Stimulated activated CD8-positive, alpha-beta memory T cell treated with anti-CD3 and anti-CD28 coated beads, Interleukin-4, amount 100 ng/mL, for 48 hours (primary cell): ENCODE results near the gene GTF2H4.
A peak's percentile ranks its signal among the peaks of the same experiment; 100 is the strongest.
"Not testable (repeated sequence)": the region's sequence is repeated elsewhere in the genome, so short reads cannot be mapped to it uniquely, and the experiment has no call there.

ENCODE experiments used
- DNase-seq: peaks from one replicate; pipeline ENCODE4 v3.0.0-alpha.2; 2020

GTF2H4 gene

DNA sequence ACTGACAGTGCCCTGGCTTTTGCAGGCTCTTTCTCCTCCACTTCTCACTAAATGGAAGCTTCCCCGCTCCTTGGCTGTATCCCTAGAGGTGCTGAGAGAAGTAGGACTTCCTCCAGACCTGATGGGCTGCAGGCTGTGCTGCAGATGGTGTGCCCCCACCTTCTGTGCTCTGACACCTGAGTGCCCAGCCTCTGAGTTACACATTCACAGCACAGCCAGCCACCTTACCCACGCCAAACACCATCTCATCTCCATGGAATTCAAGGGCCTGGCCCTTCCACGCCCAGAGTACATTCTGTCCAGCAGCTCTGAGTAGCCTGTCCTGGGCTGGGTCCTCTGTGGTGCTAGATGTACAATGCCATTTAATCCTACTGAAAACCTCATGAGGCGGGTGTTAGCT is 18.6 kb downstream of the GTF2H4 start:
- no peak for DNase-seq

DNA sequence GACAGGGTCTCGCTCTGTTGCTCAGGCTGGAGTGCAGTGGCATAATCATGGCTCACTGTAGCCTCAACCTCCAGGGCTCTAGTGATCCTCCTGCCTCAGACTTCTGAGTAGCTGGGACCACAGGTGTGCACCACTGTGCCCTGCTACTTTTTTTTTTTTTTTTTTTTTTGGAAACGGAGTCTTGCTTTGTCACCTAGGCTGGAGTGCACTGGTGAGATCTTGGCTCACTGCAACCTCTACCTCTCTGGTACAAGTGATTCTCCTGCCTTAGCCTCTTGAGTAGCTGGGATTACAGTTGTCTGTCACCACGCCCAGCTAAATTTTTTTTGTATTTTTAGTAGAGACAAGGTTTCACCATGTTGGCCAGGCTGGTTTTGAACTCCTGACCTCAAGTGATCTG is 19.1 kb downstream of the GTF2H4 start:
- DNase-seq = not testable (repeated sequence)

DNA sequence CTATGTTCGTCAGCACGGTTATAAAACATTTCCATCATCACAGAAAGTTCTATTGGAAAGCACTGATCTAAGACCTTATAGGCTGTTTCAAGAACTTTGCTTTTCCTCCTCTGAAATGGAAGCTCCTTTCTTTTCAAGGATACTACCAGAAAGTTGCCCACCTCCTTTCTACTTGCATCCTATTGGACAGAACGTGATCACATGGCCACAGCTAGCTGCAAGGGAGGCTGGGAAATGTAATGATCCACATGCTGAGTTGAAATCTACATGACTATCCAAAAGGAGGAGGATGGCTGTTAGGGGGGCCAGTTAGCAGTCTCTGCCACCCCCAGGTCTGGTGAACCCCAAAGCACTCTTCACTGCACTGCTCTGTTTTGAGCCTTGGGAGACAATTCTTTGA is 20.7 kb downstream of the GTF2H4 start:
- DNase-seq = no peak

DNA sequence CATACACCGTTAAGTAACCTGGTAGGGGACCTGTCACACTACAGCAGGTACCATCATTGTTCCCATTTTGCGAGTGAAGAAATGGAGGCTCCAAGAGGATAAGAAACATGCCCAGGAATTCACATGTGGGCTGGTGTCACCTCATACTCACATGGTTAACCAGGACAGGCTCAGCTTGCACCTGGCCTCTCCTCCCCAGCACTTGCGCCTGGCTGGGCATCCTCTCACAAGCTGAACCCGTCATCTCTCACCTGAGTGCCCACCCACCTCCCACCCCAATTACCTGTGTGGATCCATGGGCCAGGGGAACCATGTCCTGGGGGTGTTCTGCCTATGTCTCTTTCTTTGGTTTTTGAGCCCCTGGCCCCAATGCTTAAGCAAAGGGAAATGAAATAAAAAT is 22.5 kb downstream of the GTF2H4 start:
- no peak for DNase-seq

DNA sequence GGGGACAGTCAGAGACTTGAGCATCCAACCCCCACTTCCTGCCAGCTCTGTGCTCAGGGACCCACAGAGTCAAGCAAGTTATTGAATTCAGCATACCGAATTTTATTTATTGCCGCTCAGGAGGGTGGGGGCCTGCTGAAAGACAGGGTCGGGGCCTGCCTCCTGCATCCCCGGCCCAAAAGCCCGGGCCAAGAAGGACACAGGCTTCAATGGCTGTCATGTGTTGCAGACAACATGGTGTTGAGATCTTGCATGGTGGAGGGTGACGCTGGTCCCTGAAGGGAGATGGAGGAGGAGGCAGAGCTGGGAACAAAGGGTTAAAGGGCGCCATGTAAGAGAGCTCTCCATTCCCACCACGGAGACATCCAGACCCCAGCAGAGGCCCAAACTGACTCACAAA is 23.3 kb downstream of the GTF2H4 start:
- no peak for DNase-seq

DNA sequence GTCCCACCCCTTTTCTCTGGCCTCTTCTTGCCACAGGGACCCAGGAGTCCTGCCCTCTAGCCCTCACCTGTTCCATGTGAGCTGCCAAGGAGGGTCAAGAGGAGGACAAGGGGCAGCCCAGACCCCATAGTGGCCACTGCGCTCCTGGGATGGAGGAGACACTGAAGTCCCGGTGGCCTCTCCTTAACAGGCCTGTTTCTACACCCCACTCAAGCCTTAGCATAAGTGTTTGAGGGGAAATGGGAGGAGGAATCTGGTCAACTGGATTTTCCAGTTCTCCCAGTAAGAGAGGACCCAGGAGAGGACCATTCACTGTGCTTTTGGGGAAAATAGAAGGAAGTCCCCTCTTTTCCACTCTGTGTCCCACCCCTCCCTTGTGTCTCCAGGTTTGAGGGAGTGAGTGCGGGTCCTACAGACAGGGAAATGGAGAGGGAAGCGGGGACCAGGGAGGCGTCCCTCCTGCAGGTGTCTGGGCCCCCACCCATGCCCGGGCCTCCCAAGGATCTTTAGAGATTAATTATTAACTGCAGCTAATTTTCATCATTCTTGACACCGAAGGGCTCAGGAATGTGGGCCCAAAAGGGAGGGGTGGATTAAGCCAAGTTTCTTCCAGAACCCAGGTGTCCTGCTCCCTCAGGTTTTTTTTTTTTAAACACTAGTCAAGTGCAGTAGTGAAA is 24.1 kb downstream of the GTF2H4 start, which contains the start of gene SFTA2:
TSS of gene SFTA2 (minus strand) at position 202 of the 677 bp plus-strand sequence. CDS start at position 128, 74 bp downstream.
- DNase-seq = no peak

DNA sequence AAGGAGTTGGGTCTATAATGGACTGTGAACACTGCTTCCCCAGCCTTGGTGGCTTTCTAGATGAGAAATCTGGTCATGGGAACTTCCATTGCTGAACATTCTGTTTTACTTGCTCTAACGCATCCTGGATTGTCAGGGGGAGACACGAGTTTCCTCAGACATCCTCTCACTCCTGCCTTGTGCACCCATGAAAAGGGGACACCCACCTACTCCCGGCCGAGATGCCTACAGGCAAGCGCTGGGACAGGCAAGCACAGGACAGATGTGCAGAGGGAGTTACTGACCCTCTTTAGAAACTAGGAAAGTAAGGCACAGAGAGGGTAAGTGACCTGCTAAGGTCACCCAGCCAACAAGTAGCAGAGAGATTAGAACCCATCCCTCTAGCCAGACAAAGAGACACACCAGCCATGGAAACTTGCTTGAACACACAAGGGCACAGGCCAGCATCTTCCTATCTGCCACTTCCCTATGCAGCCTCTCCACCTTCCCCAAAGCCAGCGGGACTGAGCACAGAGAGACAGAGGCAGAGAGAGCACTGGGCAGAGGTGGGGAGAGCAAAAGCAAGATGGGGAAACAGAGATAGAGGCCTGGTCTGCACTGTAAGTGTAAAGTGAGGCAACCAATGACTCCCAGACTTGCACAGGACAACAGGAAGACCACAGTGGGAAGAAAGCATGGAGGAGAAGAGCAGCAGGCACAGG is 24.8 kb downstream of the GTF2H4 start:
- no peak for DNase-seq

DNA sequence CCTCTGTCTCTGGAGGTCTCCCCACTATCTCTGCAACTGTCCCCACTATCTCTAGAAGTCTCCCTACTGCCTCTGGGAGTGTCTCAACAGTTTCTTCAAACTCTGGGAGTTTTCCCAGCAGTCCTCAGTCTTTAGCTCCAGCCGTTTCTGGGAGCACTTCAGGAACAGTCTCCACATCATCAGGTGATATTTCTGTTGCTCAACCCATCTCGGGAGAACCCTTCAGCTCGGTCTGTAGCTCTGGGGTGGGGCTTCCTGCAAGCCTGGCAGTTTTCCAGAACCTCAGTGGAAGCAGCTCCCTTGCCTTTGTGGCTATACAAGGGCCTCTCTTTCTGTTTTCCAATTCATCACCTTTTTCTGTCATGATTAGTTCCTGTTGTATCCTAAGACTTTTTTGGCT is 27.0 kb downstream of the GTF2H4 start:
- no peak for DNase-seq

DNA sequence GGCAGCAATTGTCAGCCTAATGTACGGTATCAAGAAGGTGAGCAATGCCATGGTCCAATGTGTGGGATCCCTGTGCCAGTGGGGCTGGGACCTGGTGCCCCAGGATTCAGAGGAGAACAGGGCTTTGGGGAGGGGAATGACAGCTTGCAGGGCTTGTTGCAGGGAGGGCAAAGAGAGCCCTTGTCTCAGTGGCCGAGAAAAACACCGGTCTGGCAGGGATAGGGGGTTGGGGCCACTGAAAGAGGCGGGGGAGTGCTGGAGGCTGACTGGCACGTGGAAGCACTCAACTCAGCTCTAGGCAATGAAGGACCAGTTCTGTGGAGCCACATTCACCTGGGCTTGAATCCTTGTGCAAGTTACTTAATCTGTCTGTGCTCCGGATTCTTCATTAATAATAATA is 29.3 kb downstream of the GTF2H4 start:
- DNase-seq = no peak

DNA sequence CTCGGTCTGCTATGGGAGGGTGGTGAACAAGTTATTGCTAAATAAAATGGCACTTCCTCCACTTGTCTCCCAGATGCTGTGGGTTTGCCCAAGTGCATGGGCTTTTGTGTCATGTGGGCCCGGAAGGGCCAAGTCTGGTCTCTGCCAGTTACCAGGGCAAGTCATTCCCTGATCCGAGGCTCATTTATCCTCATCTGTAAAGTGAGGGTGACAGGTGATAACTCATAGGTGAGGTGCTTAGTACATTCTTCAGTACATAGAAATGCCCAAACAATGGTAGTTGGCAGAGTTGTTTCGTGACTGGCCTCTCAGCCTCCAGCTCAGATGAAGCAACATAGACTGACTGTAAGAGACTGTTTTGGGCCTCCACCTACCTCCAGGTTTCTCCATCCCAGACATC is 30.7 kb downstream of the GTF2H4 start:
- DNase-seq = no peak

DNA sequence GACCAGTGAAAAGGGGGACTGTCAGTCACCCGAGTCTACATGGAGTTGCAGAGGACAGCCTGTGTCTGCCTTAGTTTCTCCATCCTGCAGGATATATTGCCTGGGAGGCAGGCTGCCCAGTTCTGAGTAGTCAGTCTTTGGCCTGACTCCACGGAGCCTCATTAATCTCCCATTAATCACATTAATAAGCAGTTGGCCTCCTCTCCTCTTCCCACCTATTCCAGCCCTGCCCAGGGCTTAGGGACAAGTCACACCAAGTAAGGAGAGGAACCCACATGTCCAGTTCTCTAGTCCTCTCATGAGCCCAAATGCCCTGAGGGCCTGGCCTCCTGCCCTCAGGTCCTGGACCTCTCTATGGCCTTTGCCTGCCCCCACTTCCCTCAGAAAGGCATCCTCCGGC is 31.5 kb downstream of the GTF2H4 start:
- no peak for DNase-seq

DNA sequence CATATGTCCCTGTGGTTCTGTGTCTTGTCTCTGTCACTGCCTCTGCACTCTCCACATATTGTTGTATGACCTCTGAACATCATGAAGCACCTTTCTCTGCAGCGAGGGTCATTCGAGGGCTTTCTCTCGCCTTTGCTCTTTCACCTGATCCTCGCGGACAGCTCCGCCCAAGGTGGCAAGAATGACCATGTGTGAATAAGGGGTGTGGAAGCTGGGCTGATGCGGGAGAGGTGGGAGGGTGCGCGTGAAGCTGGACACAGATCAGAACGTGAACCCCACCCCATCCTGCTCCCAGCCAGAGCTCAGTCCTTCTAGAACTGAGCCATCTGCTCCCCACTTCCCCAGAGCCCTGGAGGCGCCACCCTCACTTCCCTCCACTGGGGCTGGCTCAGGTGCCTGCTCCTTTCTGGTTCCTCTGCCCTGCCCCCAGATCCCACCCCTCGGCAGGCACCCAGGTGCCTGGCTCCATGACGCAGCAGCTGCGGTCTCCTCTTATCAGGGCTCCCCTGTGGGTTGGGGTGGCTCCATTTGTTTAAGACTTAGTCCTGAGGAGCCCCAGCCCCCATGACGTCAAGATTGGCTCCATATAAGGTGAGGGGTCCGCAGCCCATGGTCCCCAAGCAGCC is 32.5 kb downstream of the GTF2H4 start, which contains the start of gene MUCL3:
TSS of gene MUCL3 (plus strand) at position 613 of the 626 bp plus-strand sequence. CDS start 27 bp downstream, outside the sequence.
- DNase-seq = no peak

DNA sequence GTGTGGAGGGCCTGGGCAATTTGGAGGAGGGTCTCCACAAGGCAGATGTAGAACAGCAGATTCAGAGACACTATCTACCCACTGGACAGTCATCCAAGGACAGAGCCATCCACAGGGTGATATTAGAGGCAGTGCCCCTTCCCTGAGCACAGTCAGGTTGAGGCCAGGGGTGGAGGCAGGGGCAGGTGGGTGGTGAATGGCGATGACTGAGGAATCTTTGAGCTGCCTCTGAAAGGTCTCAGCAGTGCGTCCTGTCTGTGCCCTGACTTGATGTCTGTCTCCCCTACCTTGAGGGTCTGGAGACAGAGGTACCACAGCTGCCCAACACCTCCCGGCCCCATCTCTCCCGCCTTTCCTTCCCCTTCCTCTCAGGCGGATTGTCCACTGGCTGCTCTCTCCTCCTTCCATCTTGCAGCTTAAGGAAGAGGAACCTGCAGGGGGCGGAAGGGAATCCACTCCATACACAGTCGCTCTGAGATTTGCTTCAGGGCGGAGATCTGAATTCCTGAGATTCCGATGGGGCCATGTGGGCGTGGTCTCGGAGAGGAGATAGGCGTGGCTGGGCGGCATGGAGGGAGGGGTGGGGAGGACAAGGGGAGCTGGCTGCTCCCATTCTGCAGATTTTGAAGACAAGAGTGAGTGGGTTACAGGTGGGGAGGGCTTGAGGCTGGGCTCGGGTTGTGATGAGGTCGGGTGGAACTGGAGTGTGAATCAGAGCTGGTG is 34.5 kb downstream of the GTF2H4 start:
- no peak for DNase-seq

DNA sequence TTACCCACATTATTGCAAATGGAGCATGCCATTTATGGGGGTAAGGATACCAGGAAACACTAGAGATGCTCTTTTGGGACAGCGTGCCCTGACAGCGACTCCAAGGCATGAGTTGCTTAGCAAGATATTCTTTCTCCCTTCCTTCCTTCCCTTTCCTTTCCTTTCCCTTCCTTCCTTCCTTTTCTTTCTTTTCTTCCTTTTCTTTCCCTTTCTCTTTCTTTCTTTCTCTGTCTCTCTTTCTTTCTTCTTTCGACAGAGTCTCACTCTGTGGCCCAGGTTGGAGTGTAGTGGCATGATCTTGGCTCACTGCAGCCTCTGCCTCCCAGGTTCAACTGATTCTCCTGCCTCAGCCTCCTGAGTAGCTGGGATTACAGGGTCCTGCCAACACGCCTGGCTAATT is 36.0 kb downstream of the GTF2H4 start:
- DNase-seq = no peak

DNA sequence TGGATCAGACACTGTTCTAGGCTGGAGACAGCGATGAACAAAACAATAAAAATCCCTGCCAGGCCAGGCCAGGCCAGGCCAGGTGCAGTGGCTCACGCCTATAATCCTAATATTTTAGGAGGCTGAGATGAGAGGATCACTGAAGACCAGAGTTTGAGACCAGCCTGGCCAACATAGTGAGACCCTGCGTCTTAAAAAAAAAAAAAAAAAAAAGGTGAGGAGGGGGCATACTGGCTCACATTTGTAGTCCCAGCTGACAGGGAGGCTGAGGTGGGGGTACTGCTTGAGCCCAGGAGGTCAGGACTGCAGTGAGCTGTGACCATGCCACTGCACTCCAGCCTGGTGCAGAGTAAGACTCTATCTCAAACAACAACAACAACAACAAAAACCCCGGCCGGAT is 37.3 kb downstream of the GTF2H4 start:
- no peak for DNase-seq

DNA sequence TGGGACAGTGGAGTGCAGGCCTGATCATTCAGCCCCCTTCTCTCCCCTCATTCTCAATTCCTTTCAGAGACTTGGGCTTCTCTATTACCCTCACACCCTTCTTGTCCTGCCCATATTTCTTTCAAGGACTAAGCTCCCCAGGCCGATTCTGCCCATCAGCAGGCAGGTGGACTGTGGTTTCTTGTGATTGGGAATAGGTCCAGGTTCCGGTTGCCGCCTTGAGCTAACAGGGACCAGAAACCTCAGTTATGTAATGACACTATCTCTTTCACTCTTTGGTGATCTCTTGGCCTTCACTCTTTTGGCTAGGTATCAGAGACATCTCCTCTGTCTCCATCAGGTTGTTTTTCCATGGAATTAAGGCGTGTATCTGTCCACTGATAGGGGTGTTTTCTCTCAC is 39.2 kb downstream of the GTF2H4 start:
- DNase-seq = no peak

DNA sequence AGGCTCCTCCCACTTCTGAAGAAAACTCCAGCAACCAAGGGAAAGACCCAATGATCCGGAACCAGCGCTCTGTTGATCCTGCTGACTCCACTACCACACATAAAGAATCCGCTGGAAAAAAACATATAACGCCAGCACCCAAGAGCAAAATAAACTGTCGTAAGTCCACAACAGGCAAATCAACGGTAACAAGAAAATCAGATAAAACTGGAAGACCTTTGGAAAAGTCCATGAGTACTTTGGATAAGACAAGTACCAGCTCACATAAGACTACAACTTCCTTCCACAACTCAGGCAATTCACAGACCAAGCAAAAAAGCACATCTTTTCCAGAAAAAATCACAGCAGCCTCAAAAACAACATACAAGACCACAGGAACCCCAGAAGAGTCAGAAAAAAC is 40.8 kb downstream of the GTF2H4 start:
- no peak for DNase-seq

DNA sequence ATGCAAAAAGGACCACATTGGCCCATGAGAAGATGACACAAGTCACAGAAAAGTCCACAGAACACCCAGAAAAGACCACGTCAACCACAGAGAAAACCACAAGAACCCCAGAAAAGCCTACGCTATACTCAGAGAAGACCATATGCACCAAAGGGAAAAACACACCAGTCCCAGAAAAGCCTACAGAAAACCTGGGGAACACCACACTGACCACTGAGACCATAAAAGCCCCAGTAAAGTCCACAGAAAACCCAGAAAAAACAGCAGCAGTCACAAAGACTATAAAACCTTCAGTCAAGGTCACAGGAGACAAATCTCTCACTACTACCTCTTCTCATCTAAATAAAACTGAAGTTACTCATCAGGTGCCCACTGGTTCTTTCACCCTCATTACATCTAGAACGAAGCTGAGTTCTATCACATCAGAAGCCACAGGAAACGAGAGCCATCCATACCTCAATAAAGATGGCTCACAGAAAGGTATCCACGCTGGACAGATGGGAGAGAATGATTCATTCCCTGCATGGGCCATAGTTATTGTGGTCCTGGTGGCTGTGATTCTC is 44.0 kb downstream of the GTF2H4 start:
- DNase-seq = no peak

DNA sequence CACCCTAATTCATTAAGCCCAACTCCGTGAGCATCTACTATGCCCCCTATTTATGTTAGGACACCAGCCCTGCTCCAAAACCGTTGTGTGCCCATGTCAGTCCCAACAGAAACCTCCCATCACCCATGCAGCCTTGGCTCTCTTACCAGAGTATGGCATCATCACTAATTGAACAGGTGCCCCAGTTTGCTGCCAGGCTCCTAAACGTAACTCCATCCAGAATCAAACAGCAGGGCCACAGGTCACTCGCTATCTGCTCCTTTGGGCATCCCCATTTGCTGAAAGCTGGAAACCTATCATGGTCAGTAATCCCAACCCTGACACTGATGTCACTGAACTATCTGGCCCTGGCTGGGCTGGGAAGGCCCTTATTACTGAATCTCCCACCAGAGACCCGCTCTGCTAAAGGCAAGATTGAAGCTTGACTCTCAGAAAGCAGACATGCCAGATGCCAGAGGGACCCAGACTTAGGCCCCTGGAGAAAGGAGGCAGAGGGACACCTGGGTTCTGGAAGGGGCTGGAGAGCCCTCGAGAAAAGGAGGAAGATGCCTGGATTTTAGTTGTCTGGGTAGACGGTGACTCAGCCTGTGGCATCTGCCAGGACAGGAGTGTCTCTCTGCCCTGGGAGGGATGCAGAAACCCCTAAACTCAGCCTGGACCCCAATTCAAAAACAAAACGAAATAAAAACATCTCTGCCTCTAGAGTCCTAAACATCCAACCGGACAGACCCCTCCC is 46.8 kb downstream of the GTF2H4 start:
- DNase-seq = no peak

DNA sequence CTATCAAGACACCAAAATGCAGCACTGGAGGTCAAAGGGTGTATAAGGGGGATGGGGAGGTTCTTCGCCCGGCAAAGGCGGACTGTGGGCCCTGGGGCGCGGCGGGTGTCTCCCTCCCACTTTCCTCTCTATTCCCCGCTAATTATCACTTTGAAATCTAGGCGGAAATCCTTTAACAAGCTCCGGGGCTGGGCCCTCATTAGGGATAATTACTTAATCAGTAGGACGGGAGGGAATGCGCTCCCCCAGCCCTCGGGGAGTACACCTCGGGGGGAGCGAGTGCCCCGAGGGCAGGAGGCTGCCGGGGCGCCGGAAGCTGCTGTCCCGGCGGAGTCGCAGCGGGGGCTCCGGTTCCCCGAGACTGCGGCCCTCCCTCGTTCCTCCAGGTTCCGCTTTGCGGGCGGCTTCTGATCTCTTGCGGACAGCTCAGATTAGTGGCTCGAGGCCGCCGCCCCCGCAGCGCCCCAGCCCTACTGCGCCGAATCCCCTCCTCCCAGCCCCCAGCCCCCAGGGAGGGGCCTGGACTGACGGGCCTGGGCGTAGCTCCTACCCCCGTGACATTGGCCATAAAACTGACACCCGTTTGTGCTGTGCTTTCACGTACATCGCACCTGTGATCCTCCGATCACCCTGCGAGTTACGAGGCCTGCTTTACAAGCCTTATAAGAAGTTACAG is 47.5 kb downstream of the GTF2H4 start:
- peak; percentile 85 for DNase-seq

DNA sequence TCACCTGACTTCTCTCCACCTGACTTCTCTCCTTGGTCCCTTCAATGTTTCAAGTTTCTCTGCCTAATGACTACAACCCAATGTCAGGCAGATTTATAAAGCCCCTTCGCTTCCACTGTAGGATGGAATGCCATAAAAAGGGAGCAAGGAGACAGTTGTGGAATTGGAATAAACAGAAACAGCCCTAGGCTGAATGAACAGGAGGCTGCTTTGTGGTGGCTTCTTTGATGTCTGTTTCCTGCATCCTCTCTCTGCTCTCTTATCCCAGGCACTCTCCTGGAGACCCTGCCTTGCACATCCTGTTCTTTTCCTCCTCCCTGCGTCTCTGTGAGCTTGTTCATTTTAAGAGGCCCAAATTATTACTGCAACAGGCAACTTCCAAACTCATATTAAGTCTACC is 49.7 kb downstream of the GTF2H4 start:
- DNase-seq = no peak
